ENCODE results near the gene PIGM.

DNA sequence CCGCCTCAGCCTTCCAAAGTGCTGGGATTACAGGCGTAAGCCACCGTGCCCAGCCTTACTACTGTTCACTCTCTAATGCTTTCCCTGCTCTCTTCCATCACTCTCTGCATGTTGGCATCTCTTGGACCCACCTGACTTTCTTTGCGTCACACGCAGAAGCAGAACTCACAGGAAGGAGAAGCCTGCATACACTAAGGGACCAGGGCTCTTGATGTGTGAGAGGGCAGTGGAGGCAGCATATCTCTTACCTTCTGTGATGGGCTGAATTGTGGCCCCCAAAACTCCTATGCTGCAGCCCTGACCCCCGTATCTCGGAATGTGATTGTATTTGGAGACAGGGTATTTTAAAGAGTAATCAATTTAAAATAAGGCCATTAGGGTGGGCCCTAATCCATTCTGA, 51.0 kb downstream of the PIGM start:
- TF ChIP-seq, protein P1, sequence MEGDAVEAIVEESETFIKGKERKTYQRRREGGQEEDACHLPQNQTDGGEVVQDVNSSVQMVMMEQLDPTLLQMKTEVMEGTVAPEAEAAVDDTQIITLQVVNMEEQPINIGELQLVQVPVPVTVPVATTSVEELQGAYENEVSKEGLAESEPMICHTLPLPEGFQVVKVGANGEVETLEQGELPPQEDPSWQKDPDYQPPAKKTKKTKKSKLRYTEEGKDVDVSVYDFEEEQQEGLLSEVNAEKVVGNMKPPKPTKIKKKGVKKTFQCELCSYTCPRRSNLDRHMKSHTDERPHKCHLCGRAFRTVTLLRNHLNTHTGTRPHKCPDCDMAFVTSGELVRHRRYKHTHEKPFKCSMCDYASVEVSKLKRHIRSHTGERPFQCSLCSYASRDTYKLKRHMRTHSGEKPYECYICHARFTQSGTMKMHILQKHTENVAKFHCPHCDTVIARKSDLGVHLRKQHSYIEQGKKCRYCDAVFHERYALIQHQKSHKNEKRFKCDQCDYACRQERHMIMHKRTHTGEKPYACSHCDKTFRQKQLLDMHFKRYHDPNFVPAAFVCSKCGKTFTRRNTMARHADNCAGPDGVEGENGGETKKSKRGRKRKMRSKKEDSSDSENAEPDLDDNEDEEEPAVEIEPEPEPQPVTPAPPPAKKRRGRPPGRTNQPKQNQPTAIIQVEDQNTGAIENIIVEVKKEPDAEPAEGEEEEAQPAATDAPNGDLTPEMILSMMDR (IDR thresholded peaks at IDR 0.05) = no peak
- no peak for TF ChIP-seq POLR2A (IDR thresholded peaks at IDR 0.05)
